GM23248 (cell line): ENCODE data around the gene SCN1B. TPM values are rescaled to one million over a fixed set of nuclear protein-coding genes. Genes with fewer than 3 reads are reported as not detected.
"Not testable (repeated sequence)": the region's sequence is repeated elsewhere in the genome, so short reads cannot be mapped to it uniquely, and the experiment has no call there.

Experiments used
- DNase-seq: peaks from one replicate; pipeline ENCODE4 v3.0.0-alpha.2; 2015
- H2AFZ ChIP-seq: fragments of 200-600 bp; sonication (generic); 2 replicates; pipeline ENCODE4 v1.6.1; 2016; ENCODE audit warnings: antibody characterized with exemption
- H3F3A ChIP-seq: fragments of 200-600 bp; sonication (generic); 2 replicates; pipeline ENCODE4 v1.6.1; 2016; ENCODE audit warnings: mild to moderate bottlenecking, antibody characterized with exemption, mixed run types; ENCODE audit not compliant: insufficient read depth
- H3K27ac ChIP-seq: fragments of 200-600 bp; sonication (generic); 2 replicates; pipeline ENCODE4 v1.5.1; 2016; ENCODE audit warnings: mild to moderate bottlenecking
- H3K27me3 ChIP-seq: fragments of 200-600 bp; sonication (generic); replicated peaks from 2 replicates; pipeline ENCODE4 v1.6.1; 2016; ENCODE audit warnings: mild to moderate bottlenecking; ENCODE audit not compliant: insufficient read depth
- H3K36me3 ChIP-seq: fragments of 200-600 bp; sonication (generic); 2 replicates; pipeline ENCODE4 v1.6.1; 2016; ENCODE audit warnings: low read depth, mild to moderate bottlenecking
- H3K4me1 ChIP-seq: fragments of 200-600 bp; sonication (generic); 2 replicates; pipeline ENCODE4 v1.6.1; 2016; ENCODE audit warnings: mild to moderate bottlenecking; ENCODE audit not compliant: insufficient read depth
- H3K4me2 ChIP-seq: fragments of 200-600 bp; sonication (generic); one replicate; pipeline ENCODE4 v1.6.1; 2016; ENCODE audit warnings: mild to moderate bottlenecking; ENCODE audit not compliant: unreplicated experiment
- H3K4me3 ChIP-seq: fragments of 200-600 bp; sonication (generic); 2 replicates; pipeline ENCODE4 v1.5.1; 2016; ENCODE audit warnings: mild to moderate bottlenecking
- H3K79me2 ChIP-seq: fragments of 200-600 bp; sonication (generic); 2 replicates; pipeline ENCODE4 v1.6.1; 2016; ENCODE audit warnings: mild to moderate bottlenecking; ENCODE audit not compliant: insufficient read depth
- H3K9ac ChIP-seq: fragments of 200-600 bp; sonication (generic); 2 replicates; pipeline ENCODE4 v1.6.1; 2016; ENCODE audit warnings: mild to moderate bottlenecking
- H3K9me2 ChIP-seq: fragments of 200-600 bp; sonication (generic); 2 replicates; pipeline ENCODE4 v1.6.1; 2016; ENCODE audit warnings: mixed run types, mild to moderate bottlenecking, moderate library complexity; ENCODE audit not compliant: insufficient read depth
- H3K9me3 ChIP-seq: fragments of 200-600 bp; sonication (generic); one replicate; pipeline ENCODE4 v1.6.1; 2017; ENCODE audit warnings: low read depth
- H4K20me1 ChIP-seq: fragments of 200-600 bp; sonication (generic); 2 replicates; pipeline ENCODE4 v1.6.0; 2016; ENCODE audit not compliant: insufficient read depth
- EZH2 ChIP-seq: fragments of 200-600 bp; sonication (generic); IDR thresholded peaks from 2 replicates; pipeline ENCODE4 v1.6.1; 2018; ENCODE audit warnings: antibody characterized with exemption, mild to moderate bottlenecking; ENCODE audit not compliant: insufficient read depth, poor library complexity, severe bottlenecking
- EZH2phosphoT487 ChIP-seq: fragments of 200-600 bp; sonication (generic); IDR thresholded peaks from 2 replicates; pipeline ENCODE4 v1.6.1; 2018; ENCODE audit warnings: antibody characterized with exemption, moderate library complexity, mild to moderate bottlenecking, low read depth; ENCODE audit not compliant: insufficient read depth
- WGBS, 2 experiments: methylation state at CpG; one replicate each; pipeline ENCODE4 v1.1.6; 2015 to 2017; ENCODE audit warnings: low lambda C conversion rate in 2 of 2, low coverage in 1 of 2; ENCODE audit errors: missing lambda C conversion rate in 2 of 2; 5-methylcytosine and 5-hydroxymethylcytosine counted together
- in situ Hi-C: fragments of 300-500 bp; cut with MboI; formaldehyde crosslinking; loops from 2 replicates; pipeline ENCODE4 v1.15.0; 2020
- polyA plus RNA-seq: library from polyadenylated mRNA; unstranded; fragments of >200 nt; fragmentation: Nextera tagmentation; extraction: Ambion mirVana; gene quantifications from 2 replicates; pipeline ENCODE4 v1.2.1, GENCODE V29; 2016
- total RNA-seq: library from RNA; depleted of rRNA; stranded (reverse); fragments of >200 nt; shearing (Covaris generic); gene quantifications from 2 replicates; pipeline ENCODE4 v1.2.3, GENCODE V29; 2014

Gene SCN1B
- total and polyA plus RNA-seq, 2 experiments from 2014 or later = 1.5 to 1.7 TPM

GRCh38 chr19:35004517-35005255, 25.6 kb upstream of the SCN1B start:
- no peaks in the 10 kb centered on the region for H3K27me3 ChIP-seq
- no peaks in the 10 kb centered on the region for H3K36me3 ChIP-seq
- H3K4me3 ChIP-seq = no peak overlapping the region
- H3K4me2 ChIP-seq = no peak overlapping the region
- H3K9me3 ChIP-seq = no peaks in the 10 kb centered on the region
- no peak overlapping the region for H3K27ac ChIP-seq
- WGBS, 2 experiments = 95 to 98% methylated on average over 17 to 18 of the region's 18 CpGs
- no peaks in the 10 kb centered on the region for H4K20me1 ChIP-seq
- H3K79me2 ChIP-seq = peaks cover 80% of the 10 kb centered on the region
- no peaks in the 10 kb centered on the region for H3F3A ChIP-seq
- no peak for TF ChIP-seq EZH2
- TF ChIP-seq EZH2phosphoT487 = no peak
- in situ Hi-C loops = no loop called here
- peaks cover 8% of the 10 kb centered on the region; the same call in 1 of the 2 replicates for H3K4me1 ChIP-seq
- H3K9me2 ChIP-seq = no peaks in the 10 kb centered on the region
- no peak overlapping the region for H2AFZ ChIP-seq
- DNase-seq = no peak
- H3K9ac ChIP-seq = no peak overlapping the region

- Histone ChIP-seq H4K20me1 (no peaks in the 10 kb centered on the region), H3F3A (no peaks in the 10 kb centered on the region), H3K4me3 (no peak overlapping the region), H3K27ac (no peak overlapping the region), H3K9ac (no peak overlapping the region), H3K79me2 (peaks cover 77% of the 10 kb centered on the region), H3K9me3 (no peaks in the 10 kb centered on the region), H3K27me3 (no peaks in the 10 kb centered on the region), H3K4me2 (no peak overlapping the region), H3K9me2 (no peaks in the 10 kb centered on the region), H3K36me3 (no peaks in the 10 kb centered on the region), H2AFZ (no peak overlapping the region), H3K4me1 (peaks cover 8% of the 10 kb centered on the region; the same call in 1 of the 2 replicates)
- in situ Hi-C loops = no loop called here
- TF ChIP-seq EZH2phosphoT487 = no peak
- 84 to 90% methylated on average over 8 to 11 of the region's 11 CpGs for WGBS, 2 experiments
- DNase-seq = no peak
These were observed 24.9 kb upstream of the SCN1B start for GRCh38 chr19:35005256-35005977.

- H3K4me2 ChIP-seq, H2AFZ ChIP-seq, in situ Hi-C loops, DNase-seq, H3K36me3 ChIP-seq, H3K27me3 ChIP-seq, H3K4me3 ChIP-seq, H3K9me3 ChIP-seq, H3K9me2 ChIP-seq, H3K27ac ChIP-seq, H3K4me1 ChIP-seq, H3K9ac ChIP-seq, H4K20me1 ChIP-seq, H3F3A ChIP-seq: not testable (repeated sequence)
- 95% methylated on average over 6 of the region's 6 CpGs for whole genome bisulfite sequencing, 2 experiments
- peaks cover 72% of the 10 kb centered on the region for H3K79me2 ChIP-seq
These were observed 24.3 kb upstream of the SCN1B start for GRCh38 chr19:35006007-35006341.

- no peak overlapping the region for H3K4me2 ChIP-seq
These were observed 23.8 kb upstream of the SCN1B start for GRCh38 chr19:35006342-35006998.

More at GRCh38 chr19:35006342-35006998, 23.8 kb upstream of the SCN1B start:
- H3K79me2 ChIP-seq = peaks cover 67% of the 10 kb centered on the region
- H2AFZ ChIP-seq = no peak overlapping the region
- H3F3A ChIP-seq = no peaks in the 10 kb centered on the region
- H3K4me3 ChIP-seq = no peak overlapping the region
- in situ Hi-C loops = no loop called here
- TF ChIP-seq EZH2phosphoT487 (no peak), EZH2 (no peak)
- H3K9me3 ChIP-seq = no peaks in the 10 kb centered on the region
- no peak overlapping the region for H3K27ac ChIP-seq
- 87% methylated on average over 15 of the region's 15 CpGs for WGBS, 2 experiments
- H3K4me1 ChIP-seq = peaks cover 5% of the 10 kb centered on the region; the same call in 1 of the 2 replicates
- H3K9ac ChIP-seq = no peak overlapping the region
- no peaks in the 10 kb centered on the region for H3K36me3 ChIP-seq
- H3K9me2 ChIP-seq = no peaks in the 10 kb centered on the region
- H4K20me1 ChIP-seq = no peaks in the 10 kb centered on the region
- no peaks in the 10 kb centered on the region for H3K27me3 ChIP-seq
- DNase-seq = peak; percentile 23
